ENCODE measurements around the gene SDHB.

The SDHB gene

DNA sequence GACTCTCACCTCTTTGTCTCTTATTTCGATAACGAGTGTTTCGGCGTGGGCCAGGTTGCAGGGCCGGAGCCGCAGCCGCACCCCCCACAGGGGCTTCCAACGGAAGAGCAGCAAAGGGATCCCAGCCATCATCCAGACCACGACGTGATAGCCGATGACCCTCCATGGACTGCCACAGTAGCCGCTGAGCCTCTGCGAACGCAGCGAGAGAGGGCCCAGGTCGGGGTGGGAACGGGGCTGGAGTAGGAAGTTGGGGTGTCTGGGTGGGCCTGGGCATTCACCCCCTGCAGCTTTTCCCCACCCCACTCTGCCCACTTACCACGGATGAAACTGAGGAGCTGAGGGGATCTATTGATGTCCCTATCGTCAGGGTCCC lies 48.5 kb downstream of the SDHB start:
- Mint-ChIP-seq H3K27ac (no peak overlapping the region), H3K27me3 (no peaks in the 10 kb centered on the region), H3K9me3 (no peaks in the 10 kb centered on the region), H3K4me1 (peaks cover 6% of the 10 kb centered on the region), H3K4me3 (no peak overlapping the region), H3K36me3 (peaks cover 16% of the 10 kb centered on the region)
- DNase-seq (ENCODE audit: low spot score in 2 of 2) (no peak), ATAC-seq (ENCODE audit: low read depth) (no peak)

DNA sequence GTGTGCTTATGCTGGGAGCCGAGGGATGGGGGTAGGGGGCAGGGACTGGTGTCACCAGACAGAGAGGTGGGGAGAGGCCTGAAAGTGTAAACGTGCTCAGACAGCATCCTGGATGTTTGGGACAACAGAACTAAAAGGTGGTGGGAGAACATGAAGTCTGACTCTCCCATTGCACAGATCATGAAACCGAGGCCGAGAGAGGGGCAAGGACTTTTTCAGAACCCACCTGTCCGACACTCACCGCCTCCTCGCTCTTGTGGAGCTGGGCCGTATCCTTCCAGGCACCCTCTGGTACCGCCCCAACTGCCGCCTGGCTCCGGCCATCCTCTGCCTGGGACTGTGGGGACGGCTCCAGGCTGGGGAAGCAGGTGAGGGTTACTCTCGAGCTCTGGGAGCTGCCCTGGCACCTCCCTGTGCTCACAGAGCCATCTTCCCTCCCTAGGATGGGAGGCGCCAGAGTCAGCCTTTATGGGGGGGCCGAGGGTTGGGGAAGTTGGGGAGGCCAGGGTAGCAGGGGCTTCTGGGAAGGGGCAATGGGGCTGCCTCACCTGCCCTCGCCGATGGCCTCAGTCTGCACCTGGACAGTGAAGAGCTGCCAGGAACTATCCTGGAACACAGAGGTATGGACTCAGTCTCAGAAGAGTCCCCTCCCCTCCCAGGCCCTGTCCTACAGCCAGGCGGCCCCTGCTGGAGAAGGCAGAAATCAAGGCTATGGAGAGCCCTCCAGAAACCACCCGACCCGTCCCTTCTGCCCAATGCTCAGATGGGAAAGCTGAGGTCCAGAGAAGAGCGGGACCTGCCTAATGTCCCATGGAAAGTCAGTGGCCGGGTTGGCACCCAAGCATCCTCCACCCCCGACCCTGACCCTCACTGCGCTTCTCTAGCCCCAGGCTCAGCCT lies 49.1 kb downstream of the SDHB start:
- H3K27ac Mint-ChIP-seq: no peak overlapping the region
- no peaks in the 10 kb centered on the region for H3K27me3 Mint-ChIP-seq
- H3K9me3 Mint-ChIP-seq: no peaks in the 10 kb centered on the region

DNA sequence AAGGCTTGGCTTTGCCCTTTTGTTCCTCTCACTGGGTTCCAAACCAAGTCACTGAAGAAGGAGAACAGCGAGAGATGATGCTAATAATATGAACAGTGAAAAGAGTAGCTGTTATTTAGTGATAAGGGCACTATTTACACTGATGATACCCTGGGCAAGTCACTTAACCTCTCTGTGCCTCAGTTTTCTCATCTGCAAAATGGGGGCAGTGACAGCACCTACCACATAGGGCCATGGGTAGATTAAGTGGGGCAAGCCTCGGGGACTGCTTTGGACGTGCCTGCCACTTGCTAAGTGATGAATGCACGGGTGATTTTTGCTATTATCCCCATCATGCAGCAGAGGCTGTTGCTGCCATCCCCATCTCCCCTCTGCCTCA lies 51.3 kb downstream of the SDHB start:
- Mint-ChIP-seq H3K4me1 (peaks cover 2% of the 10 kb centered on the region), H3K27me3 (no peaks in the 10 kb centered on the region), H3K9me3 (no peaks in the 10 kb centered on the region), H3K36me3 (peaks cover 25% of the 10 kb centered on the region), H3K27ac (no peak overlapping the region), H3K4me3 (no peak overlapping the region)
- ATAC-seq (ENCODE audit: low read depth) (no peak), DNase-seq (ENCODE audit: low spot score in 2 of 2) (no peak)

More for the DNA sequence above, 49.1 kb downstream of the SDHB start:
- Mint-ChIP-seq H3K4me3 (no peak overlapping the region), H3K4me1 (peaks cover 2% of the 10 kb centered on the region), H3K36me3 (peaks cover 17% of the 10 kb centered on the region)
- ATAC-seq (ENCODE audit: low read depth): no peak
- no peak for DNase-seq (ENCODE audit: low spot score in 2 of 2)

DNA sequence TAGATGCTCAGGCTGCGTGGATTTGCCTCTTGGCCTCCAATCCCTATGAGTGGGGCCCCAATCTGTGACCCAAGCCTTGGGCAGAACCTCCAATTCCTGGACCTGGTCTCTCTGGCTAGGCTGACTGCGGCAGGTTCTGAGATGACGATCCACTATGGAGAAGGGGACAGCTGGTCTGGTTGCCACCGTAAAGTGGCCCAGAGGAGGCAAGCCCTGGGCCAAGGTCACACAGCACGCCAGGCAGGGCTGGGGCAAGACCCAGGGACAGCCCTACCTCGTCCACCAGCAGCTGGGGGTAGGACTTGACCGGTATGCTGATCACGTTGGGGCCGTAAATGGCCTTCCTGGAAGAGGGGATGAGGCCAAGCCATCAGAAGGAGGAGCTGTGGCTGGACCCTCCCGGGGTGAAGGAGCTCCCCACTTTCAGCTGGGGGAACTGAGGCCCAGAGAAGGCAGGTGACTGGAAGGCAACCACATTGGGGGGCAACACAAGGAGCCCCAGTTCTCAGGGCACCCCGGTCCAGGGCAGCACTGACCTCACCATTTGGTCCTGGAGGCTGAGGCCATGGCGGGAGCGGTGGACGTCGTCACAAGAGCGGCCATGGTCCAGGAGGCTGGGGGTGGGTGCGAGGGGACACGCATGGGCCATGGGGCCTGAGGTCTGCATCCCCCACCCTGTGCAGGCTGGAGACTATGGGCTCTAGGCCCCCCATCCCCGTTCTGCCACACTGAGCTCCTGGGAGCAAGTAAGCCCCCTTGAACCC lies 51.9 kb downstream of the SDHB start:
- H3K27ac Mint-ChIP-seq: no peak overlapping the region
- ATAC-seq (ENCODE audit: low read depth) (no peak), DNase-seq (ENCODE audit: low spot score in 2 of 2) (no peak)
- no peaks in the 10 kb centered on the region for H3K27me3 Mint-ChIP-seq
- peaks cover 2% of the 10 kb centered on the region for H3K4me1 Mint-ChIP-seq
- no peak overlapping the region for H3K4me3 Mint-ChIP-seq
- peaks cover 25% of the 10 kb centered on the region for H3K36me3 Mint-ChIP-seq
- H3K9me3 Mint-ChIP-seq: no peaks in the 10 kb centered on the region

DNA sequence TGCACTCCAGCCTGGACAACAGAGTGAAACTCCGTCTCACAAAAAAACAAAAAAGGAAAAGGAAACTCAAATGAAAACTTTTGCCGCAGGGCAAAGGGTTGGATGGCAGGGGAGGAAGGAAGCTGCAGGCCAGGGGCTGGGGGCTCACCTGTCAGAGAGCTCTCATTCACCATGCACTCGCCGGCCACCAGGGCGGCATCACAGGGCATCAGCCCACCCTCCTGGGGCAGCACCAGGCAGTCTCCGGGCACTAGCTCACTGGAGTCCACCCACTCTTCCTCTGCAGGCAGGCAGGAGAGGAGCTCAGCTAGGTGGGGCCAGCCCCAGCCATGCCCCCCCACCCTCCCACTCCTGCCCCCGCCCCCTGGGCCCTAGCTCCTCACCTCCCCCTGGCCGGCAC lies 54.0 kb downstream of the SDHB start:
- Mint-ChIP-seq H3K27ac (no peak overlapping the region), H3K27me3 (no peaks in the 10 kb centered on the region), H3K9me3 (no peaks in the 10 kb centered on the region), H3K4me1 (peaks cover 2% of the 10 kb centered on the region), H3K4me3 (no peak overlapping the region), H3K36me3 (peaks cover 35% of the 10 kb centered on the region)
- no peak for ATAC-seq (ENCODE audit: low read depth)
- no peak for DNase-seq (ENCODE audit: low spot score in 2 of 2)

DNA sequence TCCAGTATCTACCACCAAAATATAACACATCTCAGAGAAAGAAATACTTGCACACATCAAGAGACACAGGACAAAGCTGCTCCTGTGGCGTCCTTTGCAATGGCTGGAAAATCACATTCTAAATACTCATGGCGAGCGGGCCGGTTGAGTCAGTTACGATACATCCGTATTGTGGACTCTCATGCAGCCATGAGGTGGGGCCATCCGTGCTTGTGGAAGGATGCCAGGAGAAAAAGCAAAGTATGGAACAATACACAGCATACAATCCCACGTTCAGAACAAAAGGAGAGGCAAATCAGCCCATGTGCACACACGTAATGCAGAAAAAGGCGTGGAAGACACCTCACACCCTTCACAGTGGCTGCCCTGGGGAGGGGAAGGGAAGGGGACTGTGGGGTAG lies 55.2 kb downstream of the SDHB start:
- Mint-ChIP-seq H3K27me3 (no peaks in the 10 kb centered on the region), H3K4me3 (no peak overlapping the region), H3K9me3 (no peaks in the 10 kb centered on the region), H3K36me3 (peaks cover 29% of the 10 kb centered on the region), H3K27ac (no peak overlapping the region), H3K4me1 (no peaks in the 10 kb centered on the region)
- DNase-seq (ENCODE audit: low spot score in 2 of 2) (no peak), ATAC-seq (ENCODE audit: low read depth) (no peak)

DNA sequence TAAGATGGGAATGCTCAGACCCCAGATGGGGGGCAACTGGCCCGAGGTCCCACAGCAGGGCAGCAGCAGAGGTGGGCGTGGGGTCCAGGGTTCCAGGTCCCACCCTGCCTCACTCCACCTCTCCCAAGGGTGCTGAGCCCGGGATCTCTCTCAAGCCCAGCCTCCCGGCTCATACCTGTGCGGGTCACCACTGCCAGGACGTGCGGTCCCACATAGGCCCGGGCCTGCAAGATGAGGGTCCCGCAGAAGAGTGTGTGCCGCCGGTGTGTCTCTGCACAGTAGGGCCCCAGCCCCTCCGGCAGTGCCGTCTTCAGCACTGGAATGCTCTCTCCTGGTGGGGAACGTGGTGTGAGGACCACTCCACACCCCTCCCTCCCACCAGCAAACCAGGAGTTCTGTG lies 57.0 kb downstream of the SDHB start:
- ATAC-seq (ENCODE audit: low read depth) (no peak), DNase-seq (ENCODE audit: low spot score in 2 of 2) (no peak)
- H3K4me1 Mint-ChIP-seq: no peaks in the 10 kb centered on the region
- no peak overlapping the region for H3K27ac Mint-ChIP-seq
- H3K27me3 Mint-ChIP-seq: no peaks in the 10 kb centered on the region
- H3K4me3 Mint-ChIP-seq: no peak overlapping the region
- H3K9me3 Mint-ChIP-seq: no peaks in the 10 kb centered on the region
- H3K36me3 Mint-ChIP-seq: peaks cover 24% of the 10 kb centered on the region

DNA sequence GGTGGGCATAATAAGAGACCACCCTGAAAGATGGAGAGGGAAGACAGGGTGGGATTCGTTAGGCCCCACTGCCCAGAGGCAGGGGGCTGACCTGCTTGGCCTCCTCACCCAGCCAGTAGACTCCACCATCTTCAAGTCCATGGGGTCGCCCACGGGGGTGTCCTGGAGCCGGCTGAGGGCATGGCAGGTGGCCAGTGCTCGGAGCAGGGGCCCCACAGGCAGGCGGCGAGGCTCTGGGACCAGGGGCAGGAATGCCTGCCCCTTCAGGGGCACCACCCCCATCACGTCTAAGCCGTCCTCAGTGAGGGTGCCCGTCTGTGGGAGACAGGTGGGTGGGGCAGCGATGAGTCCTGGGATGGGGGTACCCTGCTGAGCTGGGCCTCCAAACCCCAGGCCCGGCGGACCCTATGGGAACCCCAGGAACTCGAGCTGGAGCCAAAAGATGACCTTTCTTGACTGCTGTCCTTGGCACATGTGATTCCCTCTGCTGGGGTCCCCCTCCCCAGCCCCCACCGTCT lies 60.3 kb downstream of the SDHB start:
- Mint-ChIP-seq H3K4me3 (no peak overlapping the region), H3K27me3 (no peaks in the 10 kb centered on the region), H3K4me1 (no peaks in the 10 kb centered on the region), H3K27ac (no peak overlapping the region), H3K36me3 (peaks cover 22% of the 10 kb centered on the region), H3K9me3 (no peaks in the 10 kb centered on the region)
- ATAC-seq (ENCODE audit: low read depth) (no peak), DNase-seq (ENCODE audit: low spot score in 2 of 2) (no peak)

DNA sequence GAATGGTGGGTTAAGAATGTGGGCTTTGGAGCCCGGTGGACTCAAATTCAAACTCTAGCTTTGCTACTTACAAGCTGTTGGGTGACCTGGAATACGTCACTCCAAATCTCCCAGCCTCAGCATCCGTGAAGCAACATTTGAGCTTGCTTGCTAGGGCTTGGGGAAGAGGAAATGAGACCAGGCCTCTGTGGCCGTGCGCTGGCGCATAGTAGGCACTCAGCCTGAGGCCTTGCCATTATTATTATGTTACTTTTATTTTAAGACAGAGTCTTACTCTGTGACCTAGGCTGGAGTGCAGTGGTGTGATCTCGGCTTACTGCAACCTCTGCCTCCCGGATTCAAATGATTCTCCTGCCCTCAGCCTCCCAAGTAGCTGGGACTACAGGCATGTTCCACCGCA lies 61.2 kb downstream of the SDHB start:
- H3K27ac Mint-ChIP-seq: no peak overlapping the region
- no peaks in the 10 kb centered on the region for H3K4me1 Mint-ChIP-seq
- H3K4me3 Mint-ChIP-seq: no peak overlapping the region
- H3K27me3 Mint-ChIP-seq: no peaks in the 10 kb centered on the region
- DNase-seq (ENCODE audit: low spot score in 2 of 2) (no peak), ATAC-seq (ENCODE audit: low read depth) (no peak)
- peaks cover 23% of the 10 kb centered on the region for H3K36me3 Mint-ChIP-seq
- H3K9me3 Mint-ChIP-seq: no peaks in the 10 kb centered on the region

DNA sequence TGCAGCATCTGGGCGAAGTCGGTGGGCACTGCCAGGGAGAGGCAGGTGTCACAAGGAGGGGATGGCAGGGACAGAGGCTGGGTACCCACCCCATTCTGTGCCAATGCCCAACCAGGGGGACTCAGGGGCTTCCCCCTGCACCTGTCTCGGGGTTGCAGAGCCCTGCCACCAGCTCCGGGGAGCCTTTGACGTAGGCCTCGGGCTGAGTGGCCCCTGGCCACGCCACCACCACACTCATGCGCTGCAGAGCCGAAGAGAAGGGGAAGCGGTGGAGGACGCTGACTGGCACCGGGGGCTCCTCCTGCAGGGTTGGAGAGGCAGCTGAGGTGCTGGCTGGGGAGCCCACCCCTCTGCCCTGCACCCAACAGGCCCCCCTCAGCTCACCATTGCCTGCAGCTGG lies 61.7 kb downstream of the SDHB start:
- DNase-seq (ENCODE audit: low spot score in 2 of 2) (no peak), ATAC-seq (ENCODE audit: low read depth) (no peak)
- Mint-ChIP-seq H3K27me3 (no peaks in the 10 kb centered on the region), H3K36me3 (peaks cover 27% of the 10 kb centered on the region), H3K27ac (no peak overlapping the region), H3K4me3 (no peak overlapping the region), H3K4me1 (no peaks in the 10 kb centered on the region), H3K9me3 (no peaks in the 10 kb centered on the region)

DNA sequence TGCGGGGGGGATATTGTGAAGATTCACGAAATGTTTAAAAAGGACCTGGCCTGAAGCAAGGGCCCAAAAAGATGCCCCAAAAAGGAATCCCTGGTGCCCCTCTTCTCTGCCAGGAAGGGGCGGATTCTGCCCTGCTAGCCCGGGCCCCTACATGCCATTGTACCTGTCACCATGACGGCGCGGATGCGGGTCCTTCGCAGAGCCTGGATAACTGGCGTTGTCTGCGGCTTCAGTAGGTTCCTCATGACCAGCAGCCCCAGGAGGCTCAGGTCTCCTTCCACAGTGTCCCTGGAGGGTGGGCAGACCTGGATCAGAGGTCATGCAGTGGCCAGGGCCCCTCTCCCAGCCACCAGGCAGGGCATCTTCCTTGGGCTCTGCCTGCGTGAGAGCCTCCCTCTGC lies 62.3 kb downstream of the SDHB start:
- H3K27ac Mint-ChIP-seq: no peak overlapping the region
- DNase-seq (ENCODE audit: low spot score in 2 of 2) (no peak), ATAC-seq (ENCODE audit: low read depth) (no peak)
- no peaks in the 10 kb centered on the region for H3K4me1 Mint-ChIP-seq
- H3K36me3 Mint-ChIP-seq: peaks cover 30% of the 10 kb centered on the region
- H3K9me3 Mint-ChIP-seq: no peaks in the 10 kb centered on the region
- no peaks in the 10 kb centered on the region for H3K27me3 Mint-ChIP-seq
- H3K4me3 Mint-ChIP-seq: no peak overlapping the region

DNA sequence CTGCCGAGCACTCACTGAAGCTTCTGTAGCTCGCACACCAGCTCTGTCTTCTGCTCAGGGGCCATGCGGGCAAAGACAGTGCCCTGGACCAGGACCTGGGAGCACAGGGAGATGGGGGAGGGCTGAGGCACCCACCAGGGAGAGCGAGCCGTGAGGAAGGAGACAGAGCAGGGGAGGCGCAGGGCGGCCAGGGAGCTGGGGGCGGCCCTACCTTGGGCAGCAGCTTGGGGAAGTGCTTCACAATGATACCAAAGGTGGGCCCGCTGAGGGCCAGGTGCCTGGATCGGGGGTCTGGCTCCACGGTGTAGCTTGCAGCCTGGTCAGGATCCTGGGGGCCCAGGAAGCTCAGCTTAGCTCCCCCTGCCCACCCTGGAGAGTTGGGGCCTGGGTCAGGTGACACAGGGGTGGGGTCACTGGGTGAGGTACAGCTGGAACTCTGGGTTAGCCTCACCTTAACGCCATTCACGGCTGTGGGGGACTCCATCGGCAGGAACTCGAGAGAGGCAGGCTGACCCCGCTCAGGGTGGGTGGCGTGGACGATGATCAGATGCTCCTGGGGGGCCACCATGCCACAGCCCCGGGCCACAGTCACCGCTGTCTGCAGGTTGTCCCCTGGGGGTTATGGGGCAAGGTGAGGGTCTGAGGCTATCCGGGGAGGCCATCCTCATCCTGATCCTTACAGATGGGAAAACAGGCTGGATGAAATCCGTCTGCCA lies 64.0 kb downstream of the SDHB start:
- H3K4me3 Mint-ChIP-seq: no peak overlapping the region
- H3K27ac Mint-ChIP-seq: no peak overlapping the region
- no peaks in the 10 kb centered on the region for H3K9me3 Mint-ChIP-seq
- peaks cover 27% of the 10 kb centered on the region for H3K36me3 Mint-ChIP-seq
- no peak for DNase-seq (ENCODE audit: low spot score in 2 of 2)
- H3K4me1 Mint-ChIP-seq: no peaks in the 10 kb centered on the region
- no peak for ATAC-seq (ENCODE audit: low read depth)
- H3K27me3 Mint-ChIP-seq: peaks cover 2% of the 10 kb centered on the region

DNA sequence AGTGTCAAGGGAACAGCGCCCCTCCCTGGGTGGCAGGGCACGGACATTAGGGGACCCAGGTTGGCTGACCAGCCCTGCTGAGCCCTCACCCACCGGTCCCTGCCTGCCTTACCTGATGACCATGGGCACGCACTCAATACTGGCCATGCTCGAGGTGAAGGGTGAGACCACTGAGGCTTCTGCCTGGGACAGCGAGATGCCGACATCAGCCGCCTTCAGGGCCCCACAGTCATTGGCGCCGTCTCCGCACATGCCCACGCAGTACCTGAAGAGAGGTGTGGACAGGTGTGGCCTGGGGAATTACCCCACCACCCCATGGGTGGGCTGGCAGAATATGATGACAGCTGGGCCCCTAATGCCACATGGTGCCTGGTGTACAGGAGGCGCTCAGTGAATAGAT lies 65.6 kb downstream of the SDHB start:
- no peak overlapping the region for H3K4me3 Mint-ChIP-seq
- peaks cover 5% of the 10 kb centered on the region for H3K27me3 Mint-ChIP-seq
- no peaks in the 10 kb centered on the region for H3K4me1 Mint-ChIP-seq
- DNase-seq (ENCODE audit: low spot score in 2 of 2) (no peak), ATAC-seq (ENCODE audit: low read depth) (no peak)
- H3K9me3 Mint-ChIP-seq: no peaks in the 10 kb centered on the region
- no peak overlapping the region for H3K27ac Mint-ChIP-seq
- peaks cover 26% of the 10 kb centered on the region for H3K36me3 Mint-ChIP-seq

DNA sequence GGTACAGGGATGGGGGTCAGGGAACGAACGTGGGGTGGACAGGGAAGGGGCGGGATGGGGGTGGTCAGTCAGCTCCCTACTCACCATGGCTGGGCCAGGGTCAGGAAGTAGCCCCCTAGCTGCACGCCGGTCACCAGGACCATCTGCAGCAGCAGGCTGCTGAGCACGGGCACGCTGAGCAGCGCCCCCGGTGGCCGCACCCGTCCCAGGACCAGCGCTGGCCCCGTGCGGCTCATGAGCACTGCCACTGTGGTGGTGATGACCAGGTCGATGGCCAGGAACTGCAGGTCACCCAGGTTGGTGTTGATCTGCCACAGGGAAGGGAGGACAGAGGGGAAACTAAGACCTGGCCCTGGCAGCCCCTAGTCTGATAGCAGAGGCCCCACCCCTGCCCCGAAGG lies 66.9 kb downstream of the SDHB start:
- ATAC-seq (ENCODE audit: low read depth) (no peak), DNase-seq (ENCODE audit: low spot score in 2 of 2) (no peak)
- no peak overlapping the region for H3K27ac Mint-ChIP-seq
- peaks cover 26% of the 10 kb centered on the region for H3K36me3 Mint-ChIP-seq
- H3K4me1 Mint-ChIP-seq: no peaks in the 10 kb centered on the region
- no peak overlapping the region for H3K4me3 Mint-ChIP-seq
- peaks cover 6% of the 10 kb centered on the region for H3K27me3 Mint-ChIP-seq
- H3K9me3 Mint-ChIP-seq: no peaks in the 10 kb centered on the region
